HuH-7 (cell line): ENCODE measurements around the gene GTSE1.

Experiments used
- DNase-seq: peaks from one replicate; pipeline ENCODE4 v3.0.0; 2011; ENCODE audit warnings: low spot score

GTSE1 gene

GRCh38 chr22:46365166-46365624, 68.5 kb downstream of the GTSE1 start:
- no peak for DNase-seq

- no peak for DNase-seq
These were observed 69.7 kb downstream of the GTSE1 start for GRCh38 chr22:46366327-46366731.

GRCh38 chr22:46366801-46367706, 70.4 kb downstream of the GTSE1 start:
- DNase-seq, result no peak

GRCh38 chr22:46367707-46368191, 71.1 kb downstream of the GTSE1 start:
- peak; percentile 98 for DNase-seq

- DNase-seq, result no peak
These were observed 71.8 kb downstream of the GTSE1 start for GRCh38 chr22:46368422-46368821.

- no peak for DNase-seq
These were observed 72.4 kb downstream of the GTSE1 start for GRCh38 chr22:46368871-46369715.

- DNase-seq, result no peak
These were observed 73.3 kb downstream of the GTSE1 start for GRCh38 chr22:46369716-46370583.

- peak; percentile 64 for DNase-seq
These were observed 74.1 kb downstream of the GTSE1 start for GRCh38 chr22:46370584-46371291.

GRCh38 chr22:46371623-46372226, 75.1 kb downstream of the GTSE1 start:
- no peak for DNase-seq

- DNase-seq, result no peak
These were observed 76.0 kb downstream of the GTSE1 start for GRCh38 chr22:46372686-46373085.

GRCh38 chr22:46373159-46373558, 76.5 kb downstream of the GTSE1 start:
- no peak for DNase-seq

- DNase-seq, result no peak
These were observed 77.4 kb downstream of the GTSE1 start for GRCh38 chr22:46373921-46374662.

- no peak for DNase-seq
These were observed 78.2 kb downstream of the GTSE1 start for GRCh38 chr22:46374663-46375474.

GRCh38 chr22:46376111-46376510, 79.4 kb downstream of the GTSE1 start:
- DNase-seq, result no peak

GRCh38 chr22:46376908-46377524, 80.3 kb downstream of the GTSE1 start:
- no peak for DNase-seq

- peak; percentile 98 for DNase-seq
These were observed 81.1 kb downstream of the GTSE1 start for GRCh38 chr22:46377525-46378425.

- no peak for DNase-seq
These were observed 81.9 kb downstream of the GTSE1 start for GRCh38 chr22:46378426-46379065.
